Measurements from ENCODE around the gene IL12A.

The IL12A gene

GRCh38 chr3:160027541-160028195, 39.0 kb downstream of the IL12A start:
- DNase-seq (ENCODE audit: low read depth, low spot score), result no peak

- no peak for DNase-seq (ENCODE audit: low read depth, low spot score)
These were observed 47.1 kb downstream of the IL12A start for GRCh38 chr3:160035757-160036156.

- no peak for DNase-seq (ENCODE audit: low read depth, low spot score)
These were observed 50.4 kb downstream of the IL12A start for GRCh38 chr3:160038862-160039562.

GRCh38 chr3:160040181-160040580, 51.5 kb downstream of the IL12A start:
- DNase-seq (ENCODE audit: low read depth, low spot score), result no peak

- DNase-seq (ENCODE audit: low read depth, low spot score), result no peak
These were observed 52.8 kb downstream of the IL12A start for GRCh38 chr3:160041465-160041864.

- no peak for DNase-seq (ENCODE audit: low read depth, low spot score)
These were observed 55.5 kb downstream of the IL12A start for GRCh38 chr3:160044121-160044520.
